HL-60 (cell line): ENCODE measurements around the gene TPI1.
"Not testable (repeated sequence)": the region's sequence is repeated elsewhere in the genome, so short reads cannot be mapped to it uniquely, and the experiment has no call there.

ENCODE experiments used
- DNase-seq, 2 experiments: peaks; one replicate each; pipeline ENCODE4 v3.0.0-alpha.2; 2010 to 2020; ENCODE audit warnings: low read depth in 1 of 2, low spot score in 1 of 2
- H3K27ac ChIP-seq: fragments of 250-450 bp; sonication (Bioruptor Pico); replicated peaks from 2 replicates; pipeline ENCODE4 v1.5.1; 2020; ENCODE audit warnings: mild to moderate bottlenecking, moderate library complexity
- H3K27me3 ChIP-seq: fragments of 250-450 bp; sonication (Bioruptor Pico); 2 replicates; pipeline ENCODE4 v1.5.1; 2021; ENCODE audit warnings: mild to moderate bottlenecking, moderate library complexity; ENCODE audit not compliant: insufficient read depth, poor library complexity, severe bottlenecking
- H3K4me3 ChIP-seq: replicated peaks from 2 replicates; pipeline ENCODE4 v1.5.1; 2011; ENCODE audit warnings: mild to moderate bottlenecking, control low read depth, low read length; ENCODE audit not compliant: insufficient read depth
- CTCF ChIP-seq: IDR thresholded peaks from one replicate; pipeline ENCODE4 v1.5.1; 2011; ENCODE audit warnings: low read length, control low read depth, inconsistent platforms; ENCODE audit not compliant: insufficient read depth
- GABPA ChIP-seq: IDR thresholded peaks from 2 replicates; pipeline ENCODE4 v1.6.1; 2012; ENCODE audit warnings: low read depth
- POLR2AphosphoS5 ChIP-seq: IDR thresholded peaks from 2 replicates; pipeline ENCODE4 v1.6.1; 2012; ENCODE audit warnings: low read depth
- REST ChIP-seq: IDR thresholded peaks from 2 replicates; pipeline ENCODE4 v1.6.1; 2012; ENCODE audit warnings: low read depth; ENCODE audit not compliant: insufficient replicate concordance
- SPI1 ChIP-seq: IDR thresholded peaks from 2 replicates; pipeline ENCODE4 v1.6.1; 2012; ENCODE audit warnings: low read depth, mild to moderate bottlenecking, borderline replicate concordance

TPI1 gene

DNA sequence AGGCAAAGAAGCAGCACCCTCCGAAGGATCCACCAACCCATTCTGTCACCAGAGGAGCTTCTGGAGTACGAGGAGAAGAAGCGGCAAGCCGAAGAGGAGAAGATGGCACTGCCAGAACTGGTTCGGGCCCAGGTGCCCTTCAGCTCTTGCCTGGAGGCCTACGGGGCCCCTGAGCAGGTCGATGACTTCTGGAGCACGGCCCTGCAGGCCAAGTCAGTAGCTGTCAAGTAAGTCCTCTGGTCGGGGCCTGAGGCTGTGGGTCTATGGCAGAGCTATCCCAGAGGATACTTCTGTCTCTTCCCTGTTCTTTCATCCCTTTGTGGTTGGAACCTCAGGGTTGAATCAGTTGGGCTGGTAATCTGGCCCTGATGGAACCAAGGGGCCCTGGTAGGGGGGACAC, 5.9 kb upstream of the TPI1 start:
- no peaks in the 10 kb centered on the region for H3K27me3 ChIP-seq
- DNase-seq: no peak
- H3K27ac ChIP-seq: no peak overlapping the region
- no peak for TF ChIP-seq CTCF
- no peak overlapping the region for H3K4me3 ChIP-seq

DNA sequence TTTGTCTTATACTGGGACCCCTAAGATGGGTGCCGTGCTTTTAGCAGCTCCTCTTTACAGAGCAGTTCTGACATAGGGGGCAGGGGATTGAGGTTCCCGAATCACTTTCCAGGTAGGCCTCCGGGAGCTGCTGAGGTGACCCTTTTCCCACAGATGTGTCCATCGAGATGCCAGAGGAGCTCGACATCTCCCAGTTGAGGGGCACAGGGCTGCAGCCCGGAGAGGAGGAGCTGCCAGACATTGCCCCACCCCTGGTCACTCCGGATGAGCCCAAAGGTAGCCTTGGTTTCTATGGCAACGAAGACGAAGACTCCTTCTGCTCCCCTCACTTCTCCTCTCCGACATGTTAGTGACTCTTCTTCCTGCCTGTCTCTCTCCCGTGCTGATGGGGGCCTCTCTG, 4.3 kb upstream of the TPI1 start:
- no peak overlapping the region for H3K4me3 ChIP-seq
- no peak for DNase-seq
- TF ChIP-seq GABPA (no peak), REST (no peak), POLR2AphosphoS5 (no peak), SPI1 (no peak)
- no peak overlapping the region for H3K27ac ChIP-seq
- H3K27me3 ChIP-seq: no peaks in the 10 kb centered on the region

- no peak for DNase-seq
- no peak overlapping the region for H3K27ac ChIP-seq
- H3K4me3 ChIP-seq: no peak overlapping the region
- TF ChIP-seq CTCF: no peak
- TF ChIP-seq SPI1: no peak
- no peak for TF ChIP-seq GABPA
- TF ChIP-seq POLR2AphosphoS5: no peak
- no peak for TF ChIP-seq REST
- H3K27me3 ChIP-seq: no peaks in the 10 kb centered on the region
Measured at GRCh38 chr12:6863586-6864321, 3.6 kb upstream of the TPI1 start.

- DNase-seq, H3K4me3 ChIP-seq, H3K27me3 ChIP-seq, H3K27ac ChIP-seq: not testable (repeated sequence)
Measured at GRCh38 chr12:6865307-6865706, 2.0 kb upstream of the TPI1 start.
